ENCODE measurements around the gene CRYGS. TPM values are rescaled to one million over a fixed set of nuclear protein-coding genes. Genes with fewer than 3 reads are reported as not detected.

Gene CRYGS
- total RNA-seq, 6 experiments from 2014 or later: 0.86 to 2.6 (median 1.5) TPM

- DNase-seq: no peak
- intact Hi-C loops (cut with DNase I): no loop called here
- Histone ChIP-seq H3K9me3 (no peaks in the 10 kb centered on the region), H3K36me3 (no peaks in the 10 kb centered on the region), H3K4me1 (no peaks in the 10 kb centered on the region), H3K4me3 (no peak overlapping the region), H3K27me3 (no peaks in the 10 kb centered on the region), H3K27ac (no peak overlapping the region)
- ATAC-seq: no peak
- WGBS (ENCODE audit: insufficient coverage, low coverage, low lambda C conversion rate, missing lambda C conversion rate): 74% methylated on average over 4 of the region's 4 CpGs
- TF ChIP-seq, protein P1, sequence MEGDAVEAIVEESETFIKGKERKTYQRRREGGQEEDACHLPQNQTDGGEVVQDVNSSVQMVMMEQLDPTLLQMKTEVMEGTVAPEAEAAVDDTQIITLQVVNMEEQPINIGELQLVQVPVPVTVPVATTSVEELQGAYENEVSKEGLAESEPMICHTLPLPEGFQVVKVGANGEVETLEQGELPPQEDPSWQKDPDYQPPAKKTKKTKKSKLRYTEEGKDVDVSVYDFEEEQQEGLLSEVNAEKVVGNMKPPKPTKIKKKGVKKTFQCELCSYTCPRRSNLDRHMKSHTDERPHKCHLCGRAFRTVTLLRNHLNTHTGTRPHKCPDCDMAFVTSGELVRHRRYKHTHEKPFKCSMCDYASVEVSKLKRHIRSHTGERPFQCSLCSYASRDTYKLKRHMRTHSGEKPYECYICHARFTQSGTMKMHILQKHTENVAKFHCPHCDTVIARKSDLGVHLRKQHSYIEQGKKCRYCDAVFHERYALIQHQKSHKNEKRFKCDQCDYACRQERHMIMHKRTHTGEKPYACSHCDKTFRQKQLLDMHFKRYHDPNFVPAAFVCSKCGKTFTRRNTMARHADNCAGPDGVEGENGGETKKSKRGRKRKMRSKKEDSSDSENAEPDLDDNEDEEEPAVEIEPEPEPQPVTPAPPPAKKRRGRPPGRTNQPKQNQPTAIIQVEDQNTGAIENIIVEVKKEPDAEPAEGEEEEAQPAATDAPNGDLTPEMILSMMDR (IDR thresholded peaks at IDR 0.05): no peak
- no peak for TF ChIP-seq POLR2A (IDR thresholded peaks at IDR 0.05)
Measured at GRCh38 chr3:186489507-186489906, 54.7 kb downstream of the CRYGS start.

Other genes starting within 250 kb of the CRYGS start
- gene DGKG, start 182.1 kb downstream of the CRYGS start, total RNA-seq: 1 to 10 TPM; 1.5 to 3.6 (median 2.0) TPM
- gene TBCCD1, start 23.0 kb upstream of the CRYGS start, total RNA-seq: 1 to 10 TPM; 6.7 to 8.7 (median 7.5) TPM
- gene DNAJB11, start 26.3 kb upstream of the CRYGS start, total RNA-seq: 10 to 100 TPM; 28.4 to 59.1 (median 49.2) TPM
- 1,000 to 10,000 TPM in 4 of 6 experiments, 100 to 1,000 TPM in 2; 718 to 1,905 (median 1,079) TPM for gene AHSG, start 68.7 kb upstream of the CRYGS start, total RNA-seq
- 100 to 1,000 TPM in 1 of 6 experiments, 10 to 100 TPM in 3, 1 to 10 TPM in 2; 4.4 to 195 (median 47.9) TPM for gene FETUB, start 96.0 kb upstream of the CRYGS start, total RNA-seq
- gene HRG, start 121.6 kb upstream of the CRYGS start, total RNA-seq: 1,000 to 10,000 TPM in 2 of 6 experiments, 100 to 1,000 TPM in 4; 378 to 1,312 (median 664) TPM
- 1,000 to 10,000 TPM in 4 of 6 experiments, 100 to 1,000 TPM in 2; 432 to 1,537 (median 1,171) TPM for gene KNG1, start 173.0 kb upstream of the CRYGS start, total RNA-seq
- 100 to 1,000 TPM in 5 of 6 experiments, 10 to 100 TPM in 1; 98.9 to 234 (median 131) TPM for gene EIF4A2, start 239.2 kb upstream of the CRYGS start, total RNA-seq